Neural cell (in vitro differentiated cells): ENCODE results near the gene SMTNL2. TPM values are rescaled to one million over a fixed set of nuclear protein-coding genes. Genes with fewer than 3 reads are reported as not detected.

Source experiments
- H2AFZ ChIP-seq: fragments of 200-600, 300-800 bp; sonication (generic), shearing (Covaris generic); 2 replicates; pipeline ENCODE4 v1.6.0; 2014; ENCODE audit warnings: low read depth, mild to moderate bottlenecking, antibody characterized with exemption, low read length, moderate library complexity
- H3F3A ChIP-seq: fragments of 200-600 bp; shearing (Covaris generic); 2 replicates; pipeline ENCODE4 v1.6.1; 2016; ENCODE audit warnings: mild to moderate bottlenecking, moderate library complexity, mixed read lengths, antibody characterized with exemption, low read length; ENCODE audit not compliant: insufficient read depth, poor library complexity, severe bottlenecking
- H3K27ac ChIP-seq: fragments of 200-600, 300-800 bp; sonication (generic), shearing (Covaris generic); 2 replicates; pipeline ENCODE4 v1.5.1; 2014; ENCODE audit warnings: mild to moderate bottlenecking, low read length, moderate library complexity
- H3K27me3 ChIP-seq: fragments of 300-800, 200-600 bp; sonication (generic), shearing (Covaris generic); 2 replicates; pipeline ENCODE4 v1.6.0; 2014; ENCODE audit warnings: mild to moderate bottlenecking, low read depth, low read length, moderate library complexity; ENCODE audit not compliant: insufficient read depth
- H3K36me3 ChIP-seq: fragments of 300-800, 200-600 bp; sonication (generic), shearing (Covaris generic); 2 replicates; pipeline ENCODE4 v1.5.1; 2014; ENCODE audit warnings: mild to moderate bottlenecking, antibody characterized with exemption, low read length, moderate library complexity; ENCODE audit not compliant: insufficient read depth
- H3K4me2 ChIP-seq: fragments of 300-800, 200-600 bp; sonication (generic), shearing (Covaris generic); 2 replicates; pipeline ENCODE4 v1.6.0; 2014; ENCODE audit warnings: mild to moderate bottlenecking, low read length
- H3K4me3 ChIP-seq: fragments of 300-800, 200-600 bp; sonication (generic), shearing (Covaris generic); 2 replicates; pipeline ENCODE4 v1.5.1; 2014; ENCODE audit warnings: mild to moderate bottlenecking, low read length, moderate library complexity
- H3K79me2 ChIP-seq: fragments of 200-600 bp; shearing (Covaris generic); replicated peaks from 2 replicates; pipeline ENCODE4 v1.6.0; 2014; ENCODE audit warnings: mild to moderate bottlenecking, low read length, moderate library complexity; ENCODE audit not compliant: insufficient read depth
- H3K9ac ChIP-seq: fragments of 300-800, 200-600 bp; sonication (generic), shearing (Covaris generic); 2 replicates; pipeline ENCODE4 v1.6.1; 2016; ENCODE audit warnings: mild to moderate bottlenecking, low read length, mixed read lengths
- H3K9me2 ChIP-seq: fragments of 200-600 bp; shearing (Covaris generic); 2 replicates; pipeline ENCODE4 v1.6.1; 2016; ENCODE audit warnings: mild to moderate bottlenecking, low read length, mixed read lengths; ENCODE audit not compliant: insufficient read depth
- H3K9me3 ChIP-seq: fragments of 200-600, 300-800 bp; sonication (generic), shearing (Covaris generic); 2 replicates; pipeline ENCODE4 v1.6.1; 2016; ENCODE audit warnings: mild to moderate bottlenecking, mixed run types, low read length, moderate library complexity, mixed read lengths
- H4K20me1 ChIP-seq: fragments of 200-600 bp; shearing (Covaris generic); 2 replicates; pipeline ENCODE4 v1.6.1; 2016; ENCODE audit warnings: mild to moderate bottlenecking, mixed run types; ENCODE audit not compliant: insufficient read depth
- EP300 ChIP-seq: fragments of 450-650 bp; conservative IDR thresholded peaks from 2 replicates; pipeline ENCODE4 v1.6.1; 2014; ENCODE audit warnings: antibody characterized with exemption, mild to moderate bottlenecking, moderate library complexity; ENCODE audit not compliant: poor library complexity, severe bottlenecking
- EZH2 ChIP-seq: fragments of 200-600, 300-800 bp; shearing (Covaris generic), sonication (generic); IDR thresholded peaks from 2 replicates; pipeline ENCODE4 v1.6.1; 2014; ENCODE audit warnings: antibody characterized with exemption, low read length, borderline replicate concordance, mild to moderate bottlenecking; ENCODE audit not compliant: insufficient read depth, poor library complexity, severe bottlenecking
- MXI1 ChIP-seq: fragments of 450-650 bp; conservative IDR thresholded peaks from 2 replicates; pipeline ENCODE4 v1.6.1; 2014; ENCODE audit warnings: antibody characterized with exemption, mild to moderate bottlenecking; ENCODE audit not compliant: poor library complexity, severe bottlenecking
- POLR2AphosphoS5 ChIP-seq: IDR thresholded peaks from 2 replicates; pipeline ENCODE4 v1.6.1; 2012
- RAD21 ChIP-seq: fragments of 450-650 bp; conservative IDR thresholded peaks from 2 replicates; pipeline ENCODE4 v1.6.1; 2014; ENCODE audit warnings: antibody characterized with exemption, mild to moderate bottlenecking, moderate library complexity
- SMC3 ChIP-seq: fragments of 450-650 bp; conservative IDR thresholded peaks from 2 replicates; pipeline ENCODE4 v1.6.1; 2014; ENCODE audit warnings: antibody characterized with exemption, mild to moderate bottlenecking, moderate library complexity; ENCODE audit not compliant: poor library complexity
- TAF1 ChIP-seq: IDR thresholded peaks from 2 replicates; pipeline ENCODE4 v1.6.1; 2012; ENCODE audit warnings: low read depth
- polyA plus RNA-seq: library from polyadenylated mRNA; depleted of rRNA; stranded (reverse); fragments of >200 nt; gene quantifications from 2 replicates; pipeline ENCODE4 v1.2.3, GENCODE V29; 2014
- TF ChIP-seq, protein P1 (sequence below): IDR thresholded peaks from 2 replicates; pipeline ENCODE4 v1.6.1; 2012; ENCODE audit warnings: borderline replicate concordance
- TF ChIP-seq, protein P2 (sequence below): fragments of 450-650 bp; IDR thresholded peaks from 2 replicates; pipeline ENCODE4 v1.5.1; 2014; ENCODE audit warnings: antibody characterized with exemption, mild to moderate bottlenecking, moderate library complexity; ENCODE audit not compliant: poor library complexity, severe bottlenecking

The SMTNL2 gene
- polyA plus RNA-seq, 1 donor from 2014 or later: 0.81 TPM

DNA sequence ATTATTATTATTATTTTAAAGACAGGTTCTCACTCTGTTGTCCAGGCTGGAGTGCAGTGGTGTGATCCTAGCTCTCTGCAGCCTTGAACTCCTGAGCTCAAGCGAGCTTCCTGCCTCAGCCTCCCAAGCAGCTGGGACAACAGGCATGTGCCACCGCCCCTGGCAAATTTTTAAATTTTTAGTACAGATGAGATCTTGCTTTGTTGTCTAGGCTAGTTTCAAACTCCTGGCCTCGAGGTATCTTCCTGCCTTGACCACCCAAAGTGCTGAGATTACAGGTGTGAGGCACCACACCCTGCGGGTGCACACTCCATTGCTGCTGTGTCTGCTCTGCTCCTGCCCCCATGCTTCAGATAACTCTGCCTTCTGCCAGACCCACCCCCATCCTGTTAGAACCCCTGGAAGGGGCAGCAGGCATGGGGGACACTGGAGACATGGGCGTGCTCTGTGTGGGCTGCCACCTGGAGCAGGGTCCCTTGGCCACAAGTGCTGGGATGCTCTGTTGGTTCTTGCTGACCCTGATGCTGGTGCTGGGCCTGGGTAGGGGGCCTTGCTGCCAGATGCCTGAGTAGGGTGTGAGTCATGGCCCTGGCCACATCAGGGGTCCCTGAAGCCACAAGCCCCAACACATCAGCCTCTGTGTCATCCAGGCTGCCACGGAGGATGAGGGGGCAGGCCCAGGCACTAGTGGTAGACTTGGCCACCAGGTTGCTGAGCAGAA, 26.5 kb upstream of the SMTNL2 start:
- H3K4me3 ChIP-seq: no peak overlapping the region
- no peak overlapping the region for H2AFZ ChIP-seq
- H3K27ac ChIP-seq: no peak overlapping the region
- H3K9me3 ChIP-seq: no peaks in the 10 kb centered on the region
- no peak for TF ChIP-seq RAD21
- no peak for TF ChIP-seq POLR2AphosphoS5
- no peak for TF ChIP-seq EZH2
- TF ChIP-seq, protein P1, sequence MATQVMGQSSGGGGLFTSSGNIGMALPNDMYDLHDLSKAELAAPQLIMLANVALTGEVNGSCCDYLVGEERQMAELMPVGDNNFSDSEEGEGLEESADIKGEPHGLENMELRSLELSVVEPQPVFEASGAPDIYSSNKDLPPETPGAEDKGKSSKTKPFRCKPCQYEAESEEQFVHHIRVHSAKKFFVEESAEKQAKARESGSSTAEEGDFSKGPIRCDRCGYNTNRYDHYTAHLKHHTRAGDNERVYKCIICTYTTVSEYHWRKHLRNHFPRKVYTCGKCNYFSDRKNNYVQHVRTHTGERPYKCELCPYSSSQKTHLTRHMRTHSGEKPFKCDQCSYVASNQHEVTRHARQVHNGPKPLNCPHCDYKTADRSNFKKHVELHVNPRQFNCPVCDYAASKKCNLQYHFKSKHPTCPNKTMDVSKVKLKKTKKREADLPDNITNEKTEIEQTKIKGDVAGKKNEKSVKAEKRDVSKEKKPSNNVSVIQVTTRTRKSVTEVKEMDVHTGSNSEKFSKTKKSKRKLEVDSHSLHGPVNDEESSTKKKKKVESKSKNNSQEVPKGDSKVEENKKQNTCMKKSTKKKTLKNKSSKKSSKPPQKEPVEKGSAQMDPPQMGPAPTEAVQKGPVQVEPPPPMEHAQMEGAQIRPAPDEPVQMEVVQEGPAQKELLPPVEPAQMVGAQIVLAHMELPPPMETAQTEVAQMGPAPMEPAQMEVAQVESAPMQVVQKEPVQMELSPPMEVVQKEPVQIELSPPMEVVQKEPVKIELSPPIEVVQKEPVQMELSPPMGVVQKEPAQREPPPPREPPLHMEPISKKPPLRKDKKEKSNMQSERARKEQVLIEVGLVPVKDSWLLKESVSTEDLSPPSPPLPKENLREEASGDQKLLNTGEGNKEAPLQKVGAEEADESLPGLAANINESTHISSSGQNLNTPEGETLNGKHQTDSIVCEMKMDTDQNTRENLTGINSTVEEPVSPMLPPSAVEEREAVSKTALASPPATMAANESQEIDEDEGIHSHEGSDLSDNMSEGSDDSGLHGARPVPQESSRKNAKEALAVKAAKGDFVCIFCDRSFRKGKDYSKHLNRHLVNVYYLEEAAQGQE: no peak
- TF ChIP-seq EP300: no peak
- TF ChIP-seq, protein P2, sequence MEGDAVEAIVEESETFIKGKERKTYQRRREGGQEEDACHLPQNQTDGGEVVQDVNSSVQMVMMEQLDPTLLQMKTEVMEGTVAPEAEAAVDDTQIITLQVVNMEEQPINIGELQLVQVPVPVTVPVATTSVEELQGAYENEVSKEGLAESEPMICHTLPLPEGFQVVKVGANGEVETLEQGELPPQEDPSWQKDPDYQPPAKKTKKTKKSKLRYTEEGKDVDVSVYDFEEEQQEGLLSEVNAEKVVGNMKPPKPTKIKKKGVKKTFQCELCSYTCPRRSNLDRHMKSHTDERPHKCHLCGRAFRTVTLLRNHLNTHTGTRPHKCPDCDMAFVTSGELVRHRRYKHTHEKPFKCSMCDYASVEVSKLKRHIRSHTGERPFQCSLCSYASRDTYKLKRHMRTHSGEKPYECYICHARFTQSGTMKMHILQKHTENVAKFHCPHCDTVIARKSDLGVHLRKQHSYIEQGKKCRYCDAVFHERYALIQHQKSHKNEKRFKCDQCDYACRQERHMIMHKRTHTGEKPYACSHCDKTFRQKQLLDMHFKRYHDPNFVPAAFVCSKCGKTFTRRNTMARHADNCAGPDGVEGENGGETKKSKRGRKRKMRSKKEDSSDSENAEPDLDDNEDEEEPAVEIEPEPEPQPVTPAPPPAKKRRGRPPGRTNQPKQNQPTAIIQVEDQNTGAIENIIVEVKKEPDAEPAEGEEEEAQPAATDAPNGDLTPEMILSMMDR: no peak
- TF ChIP-seq MXI1: no peak
- H3K9me2 ChIP-seq: no peaks in the 10 kb centered on the region
- H3K27me3 ChIP-seq: no peaks in the 10 kb centered on the region
- H3K79me2 ChIP-seq: no peaks in the 10 kb centered on the region
- H3K36me3 ChIP-seq: no peaks in the 10 kb centered on the region
- no peak overlapping the region for H3K4me2 ChIP-seq
- peaks cover 8% of the 10 kb centered on the region for H3F3A ChIP-seq
- H3K9ac ChIP-seq: no peak overlapping the region
- no peaks in the 10 kb centered on the region for H4K20me1 ChIP-seq

DNA sequence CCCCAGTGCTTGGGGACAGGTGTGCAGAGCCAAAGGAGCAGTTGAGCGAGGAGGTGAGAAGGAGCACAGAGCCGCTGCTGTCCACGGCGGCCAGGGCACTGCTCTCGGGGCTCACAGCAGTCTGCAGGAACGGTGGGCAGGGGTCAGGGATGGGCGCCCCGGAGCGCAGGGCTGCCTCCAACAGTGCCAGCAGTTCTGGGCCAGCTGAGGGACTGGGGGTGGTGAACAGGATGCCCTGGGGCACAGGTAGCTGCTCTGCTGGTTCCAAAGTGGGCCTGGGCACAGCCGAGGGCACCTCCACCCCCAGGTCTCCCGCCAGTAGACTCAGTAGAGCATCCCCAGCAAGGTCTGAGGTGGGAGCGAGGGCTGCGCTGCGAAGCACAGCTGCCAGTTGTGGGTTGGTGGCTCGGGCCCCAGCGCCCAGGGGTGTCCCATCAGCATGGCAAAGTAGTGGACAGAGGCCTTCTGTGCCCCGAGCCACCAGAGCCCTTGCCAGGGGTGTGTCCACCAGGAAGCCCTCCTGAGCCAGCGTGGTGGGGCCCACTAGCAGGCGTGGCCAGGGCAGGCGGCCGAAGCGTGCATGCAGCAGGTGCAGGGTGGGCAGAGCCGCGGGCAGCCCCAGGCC, 25.9 kb upstream of the SMTNL2 start:
- Histone ChIP-seq H3K9me3 (no peaks in the 10 kb centered on the region), H3K27ac (no peak overlapping the region), H3K36me3 (no peaks in the 10 kb centered on the region), H2AFZ (no peak overlapping the region), H3K4me3 (no peak overlapping the region), H3K9ac (no peak overlapping the region), H3K9me2 (no peaks in the 10 kb centered on the region), H3K79me2 (no peaks in the 10 kb centered on the region), H3F3A (peaks cover 8% of the 10 kb centered on the region), H3K4me2 (no peak overlapping the region), H4K20me1 (no peaks in the 10 kb centered on the region), H3K27me3 (no peaks in the 10 kb centered on the region)
- TF ChIP-seq EZH2: no peak
- no peak for TF ChIP-seq EP300
- TF ChIP-seq RAD21: no peak
- no peak for TF ChIP-seq MXI1
- TF ChIP-seq, protein P1: no peak
- TF ChIP-seq SMC3: no peak
- TF ChIP-seq POLR2AphosphoS5: no peak
- no peak for TF ChIP-seq TAF1
- TF ChIP-seq, protein P2: no peak
